PC-3 (cell line): ENCODE results near the gene CFAP97D2.

Experiments used
- CTCF ChIP-seq: fragments of 300-600 bp; sonication (generic); conservative IDR thresholded peaks from 2 replicates; pipeline ENCODE4 v1.5.1; 2017; ENCODE audit warnings: antibody characterized with exemption, low read depth, mild to moderate bottlenecking, low read length
- EZH2 ChIP-seq: fragments of 300-600 bp; sonication (generic); IDR thresholded peaks from one replicate; pipeline ENCODE4 v1.6.1; 2017; ENCODE audit warnings: antibody characterized with exemption, mild to moderate bottlenecking, low read length; ENCODE audit not compliant: unreplicated experiment
- EZH2phosphoT487 ChIP-seq: fragments of 300-600 bp; sonication (generic); IDR thresholded peaks from 2 replicates; pipeline ENCODE4 v1.6.1; 2018; ENCODE audit warnings: mild to moderate bottlenecking, antibody characterized with exemption, low read length, borderline replicate concordance

- TF ChIP-seq CTCF (no peak), EZH2phosphoT487 (no peak), EZH2 (no peak)
These were observed 38.2 kb upstream of the CFAP97D2 start for GRCh38 chr13:114140906-114141250.
